HG03139 (cell line): ENCODE measurements around the gene SCN1B.

Experiments used
- ATAC-seq: cut with Tn5 transposase; IDR thresholded peaks from one replicate; pipeline ENCODE4 v1.9.1; 2021; ENCODE audit not compliant: unreplicated experiment

SCN1B gene

GRCh38 chr19:35070471-35070870, 40.2 kb downstream of the SCN1B start:
- no peak for ATAC-seq

GRCh38 chr19:35073516-35073915, 43.2 kb downstream of the SCN1B start:
- ATAC-seq, result no peak

- ATAC-seq, result no peak
Observed at GRCh38 chr19:35073941-35074340, 43.7 kb downstream of the SCN1B start.

DNA sequence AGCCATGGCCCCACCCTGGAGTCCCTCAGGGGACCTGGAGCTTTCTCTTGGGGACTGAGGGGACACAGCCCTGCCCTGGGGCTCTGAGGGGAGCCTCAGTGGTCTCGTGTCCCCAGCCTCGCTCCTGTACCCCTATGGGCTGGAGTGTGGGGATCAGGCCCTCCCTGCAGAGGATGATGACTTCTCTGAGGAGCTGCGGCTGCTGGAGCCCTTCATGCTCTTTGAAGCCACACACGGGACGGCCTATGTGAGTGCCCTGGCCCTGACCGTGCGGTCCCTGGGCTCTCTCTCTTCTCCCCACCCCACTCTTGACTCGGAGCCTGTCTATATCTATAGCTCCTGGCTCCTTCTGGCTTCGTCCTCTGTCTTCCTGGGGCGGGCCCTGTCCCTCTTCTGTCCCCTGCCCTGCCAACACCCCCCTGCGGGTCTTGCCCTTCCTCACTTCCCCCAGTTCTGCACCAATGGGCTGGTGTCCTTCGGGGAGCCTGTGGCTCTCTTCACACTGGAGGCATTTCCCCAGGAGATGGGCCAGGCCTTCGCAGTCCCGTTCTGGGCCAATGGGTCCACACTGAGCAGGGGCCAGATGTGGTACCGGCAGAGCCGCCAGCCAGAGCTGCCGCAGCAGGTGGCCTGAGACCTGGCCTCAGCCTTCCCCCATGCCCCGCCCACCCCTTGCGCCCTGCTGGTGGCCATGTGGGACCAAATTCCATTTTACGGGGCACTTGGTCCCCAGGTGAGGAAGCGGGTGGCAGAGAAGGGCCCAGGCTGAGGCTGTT, 44.3 kb downstream of the SCN1B start:
- ATAC-seq, result no peak

- no peak for ATAC-seq
Observed at GRCh38 chr19:35075202-35076025, 45.1 kb downstream of the SCN1B start.

GRCh38 chr19:35076026-35076370, 45.7 kb downstream of the SCN1B start:
- ATAC-seq, result no peak

DNA sequence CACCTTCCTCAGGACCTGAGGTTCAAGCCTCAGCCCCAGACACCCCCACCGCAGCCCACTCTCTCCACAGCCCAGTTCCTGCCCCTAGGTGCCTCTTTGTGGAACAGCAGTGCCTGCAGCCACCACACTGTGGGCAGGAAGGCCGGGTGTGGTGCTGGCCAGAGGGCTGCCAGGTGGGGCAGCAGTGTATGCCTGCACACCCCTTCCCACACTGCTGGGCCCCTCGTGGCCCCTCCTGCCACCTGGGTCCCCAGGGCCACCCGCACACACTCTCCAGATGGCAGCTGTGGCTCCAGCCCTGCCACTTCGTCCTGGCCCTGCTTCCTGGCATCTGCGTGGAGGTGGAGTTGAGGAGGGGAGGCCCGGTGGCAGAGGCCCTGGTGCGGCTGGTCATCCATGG, 46.4 kb downstream of the SCN1B start:
- ATAC-seq, result no peak

- ATAC-seq, result no peak
Observed at GRCh38 chr19:35077411-35078223, 47.3 kb downstream of the SCN1B start.

DNA sequence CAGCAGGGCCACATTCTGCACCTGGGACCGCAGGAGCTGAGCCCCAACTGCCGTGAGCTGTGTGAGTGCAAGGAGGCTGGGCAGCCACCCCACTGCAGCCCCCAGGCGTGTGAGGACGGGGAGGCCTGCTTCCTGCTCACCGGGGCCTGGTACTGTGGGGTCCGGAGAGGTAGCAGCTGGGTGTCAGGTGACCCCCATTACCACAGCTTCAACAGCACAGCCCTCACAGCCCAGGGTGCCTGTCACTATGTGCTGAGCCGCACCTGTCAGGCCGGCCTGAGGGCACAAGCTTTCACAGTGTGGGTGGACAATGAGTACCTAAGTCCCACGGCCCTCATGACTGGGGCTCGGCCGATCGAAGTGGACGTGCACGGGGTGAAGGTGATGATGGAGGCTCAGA, 49.6 kb downstream of the SCN1B start:
- no peak for ATAC-seq

DNA sequence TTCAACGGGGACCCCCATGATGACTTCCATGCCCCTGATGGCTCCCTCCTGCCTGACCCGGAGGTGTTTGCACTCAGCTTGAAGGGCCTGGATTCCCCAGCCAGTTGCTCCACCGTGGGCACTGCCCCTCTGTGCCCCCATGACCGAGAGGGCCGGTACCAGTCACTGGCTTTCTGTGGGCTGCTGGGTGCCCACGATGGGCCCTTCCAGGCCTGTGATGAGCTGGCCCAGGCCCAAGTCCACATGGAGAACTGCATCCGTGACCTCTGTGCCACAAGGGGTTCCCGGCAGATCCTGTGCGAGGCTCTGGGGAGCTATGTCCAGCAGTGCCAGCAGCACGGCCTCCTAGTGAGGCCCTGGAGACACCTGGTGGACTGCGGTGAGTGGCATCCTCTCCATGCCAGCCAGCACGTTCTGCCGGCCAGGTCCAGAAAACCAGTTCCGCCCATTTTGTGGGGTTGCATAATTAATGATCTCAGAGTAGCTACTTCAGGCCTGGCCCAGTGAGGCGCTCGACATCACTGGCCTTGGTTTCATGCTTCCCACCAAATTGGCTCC, 50.4 kb downstream of the SCN1B start:
- ATAC-seq, result no peak

DNA sequence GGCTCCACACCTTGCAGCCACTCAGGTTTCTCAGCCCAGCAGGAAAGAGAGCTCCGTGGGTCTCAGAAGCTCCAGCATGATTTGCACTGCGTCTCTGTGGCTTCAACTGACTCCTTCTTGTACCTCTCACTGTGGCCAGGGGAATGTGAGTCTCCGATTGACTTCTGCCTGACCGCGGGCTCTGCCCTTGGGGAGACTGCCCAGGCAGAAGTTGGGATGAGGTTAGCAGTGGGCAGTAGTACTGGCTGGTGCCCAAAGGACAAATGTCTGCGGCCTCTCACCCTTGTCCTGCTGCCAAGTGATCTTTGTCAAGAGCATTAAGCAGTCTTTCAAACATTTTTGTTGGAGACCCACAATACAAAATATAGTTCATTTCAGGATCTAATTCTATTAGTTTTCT, 50.9 kb downstream of the SCN1B start:
- no peak for ATAC-seq

DNA sequence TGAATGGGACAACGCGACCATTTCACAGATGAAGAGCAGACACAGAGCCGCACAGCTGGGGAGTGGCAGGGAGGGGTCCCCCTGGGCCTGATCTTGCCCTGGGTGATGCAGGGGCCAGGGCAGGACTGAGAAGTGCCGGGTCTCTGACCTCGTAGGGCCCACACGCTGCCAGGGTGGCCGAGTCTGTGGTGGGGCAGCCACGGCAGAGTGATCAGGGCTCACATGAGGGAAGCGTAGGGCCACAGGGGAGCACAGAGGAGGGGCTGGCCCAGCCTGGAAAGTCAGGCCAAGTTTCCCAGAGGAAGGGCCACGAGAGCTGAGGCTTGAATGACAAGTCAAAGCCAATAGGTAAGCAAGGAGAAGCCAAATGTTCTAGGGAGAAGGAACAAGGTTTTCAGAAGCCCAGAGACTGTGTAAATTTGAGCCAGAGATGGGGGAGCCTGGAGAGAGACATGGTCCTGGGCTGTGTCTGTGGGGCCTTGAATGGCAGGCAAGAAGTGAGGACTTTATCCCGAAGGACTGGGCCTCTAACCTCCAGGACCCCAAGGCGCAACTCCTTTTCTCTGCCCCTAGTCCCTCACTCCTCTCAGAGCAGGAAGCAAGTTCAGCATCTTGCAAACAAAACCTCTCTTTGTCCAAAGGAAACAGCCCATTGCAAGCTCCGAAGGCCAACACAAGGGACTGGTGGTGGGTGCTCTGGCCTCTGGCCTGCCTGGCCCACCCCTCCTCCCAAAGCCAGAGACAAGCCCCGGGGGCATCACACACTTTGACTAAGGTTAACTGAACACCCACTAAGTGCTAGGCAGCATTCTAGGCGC, 53.6 kb downstream of the SCN1B start:
- no peak for ATAC-seq

- no peak for ATAC-seq
Observed at GRCh38 chr19:35084509-35084762, 54.2 kb downstream of the SCN1B start.

DNA sequence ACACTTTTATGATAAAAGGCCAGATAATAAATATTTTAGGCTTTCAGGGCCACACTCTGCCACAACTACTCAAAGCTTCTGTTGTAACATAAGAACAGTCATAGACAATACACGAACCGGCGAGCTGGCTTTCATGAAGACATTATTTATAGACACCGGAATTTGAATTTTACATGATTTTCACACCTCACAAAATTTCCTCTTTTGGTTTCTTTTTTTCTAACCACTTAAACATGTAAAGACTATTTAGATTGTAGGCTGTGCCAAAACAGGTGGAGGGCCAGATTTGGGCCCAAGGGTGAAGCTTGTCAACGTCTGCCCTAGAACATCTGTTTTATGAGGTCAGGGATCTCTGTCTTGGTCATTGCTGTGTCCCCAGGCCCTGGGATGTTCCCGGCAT, 55.7 kb downstream of the SCN1B start:
- no peak for ATAC-seq

GRCh38 chr19:35086455-35086854, 56.2 kb downstream of the SCN1B start:
- no peak for ATAC-seq

GRCh38 chr19:35087393-35087792, 57.1 kb downstream of the SCN1B start:
- ATAC-seq, result no peak

- no peak for ATAC-seq
Observed at GRCh38 chr19:35088131-35088913, 58.1 kb downstream of the SCN1B start.

DNA sequence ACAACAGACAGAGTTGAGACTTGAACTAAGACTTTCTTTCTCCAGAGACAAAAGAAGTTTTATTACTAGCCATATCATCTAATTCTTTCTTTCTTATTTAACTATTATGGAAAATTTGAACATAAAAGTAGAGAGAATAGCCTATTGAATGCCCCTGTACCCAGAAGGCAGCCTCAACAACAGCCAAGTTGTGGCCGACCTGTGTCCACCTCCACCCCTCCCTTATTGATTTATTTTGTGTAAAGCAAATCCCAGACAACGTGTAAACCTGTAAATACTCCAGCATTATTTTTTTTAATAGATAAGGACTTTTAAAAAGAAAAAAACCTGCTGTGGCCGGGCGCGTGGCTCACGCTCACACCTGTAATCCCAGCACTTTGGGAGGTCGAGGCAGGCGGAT, 59.3 kb downstream of the SCN1B start:
- no peak for ATAC-seq
